H1 (cell line): ENCODE results near the gene TRAPPC12. TPM values are rescaled to one million over a fixed set of nuclear protein-coding genes. Genes with fewer than 3 reads are reported as not detected.

Experiments used
- EGR1 ChIP-seq: IDR thresholded peaks from 2 replicates; pipeline ENCODE4 v1.6.1; 2011; ENCODE audit warnings: low read depth, low read length, borderline replicate concordance
- RAD21 ChIP-seq, 2 experiments: IDR thresholded peaks in 1 of 2; conservative IDR thresholded peaks in 1 of 2; 2 replicates each; pipeline ENCODE4 v1.6.1; 2011; ENCODE audit warnings: low read depth in 2 of 2, low read length in 2 of 2, improper control_type of control experiment in 1 of 2, inconsistent platforms in 1 of 2, mild to moderate bottlenecking in 1 of 2, moderate library complexity in 1 of 2
- polyA plus RNA-seq, 7 experiments: library from polyadenylated mRNA; depleted of rRNA in 3 of 7; stranded (reverse) in 5 of 7; unstranded in 2 of 7; fragments of >200 nt in 5 of 7; fragments of 200-250 nt in 2 of 7; gene quantifications; 1 replicate in 5 of 7; 2 replicates in 1 of 7; 4 replicates in 1 of 7; pipeline versions ENCODE4 v1.2.1 to v1.2.3, GENCODE V29; 2011 to 2013; ENCODE audit warnings: missing spikeins in 2 of 7, mixed read lengths in 2 of 7
- total RNA-seq: library from RNA; stranded (reverse); fragmentation: NEBNext Ultra II Directional; extraction: Animal tissue kit (Norgen Biotek cat#: 25700); gene quantifications from 2 replicates; pipeline ENCODE4 v1.2.1, GENCODE V29; 2021

TRAPPC12 gene
- total and polyA plus RNA-seq, 2 of the 8 experiments (the other 6 are each of a cell fraction or from before 2014, with no cell fraction given) = 35.0 to 67.3 TPM

DNA sequence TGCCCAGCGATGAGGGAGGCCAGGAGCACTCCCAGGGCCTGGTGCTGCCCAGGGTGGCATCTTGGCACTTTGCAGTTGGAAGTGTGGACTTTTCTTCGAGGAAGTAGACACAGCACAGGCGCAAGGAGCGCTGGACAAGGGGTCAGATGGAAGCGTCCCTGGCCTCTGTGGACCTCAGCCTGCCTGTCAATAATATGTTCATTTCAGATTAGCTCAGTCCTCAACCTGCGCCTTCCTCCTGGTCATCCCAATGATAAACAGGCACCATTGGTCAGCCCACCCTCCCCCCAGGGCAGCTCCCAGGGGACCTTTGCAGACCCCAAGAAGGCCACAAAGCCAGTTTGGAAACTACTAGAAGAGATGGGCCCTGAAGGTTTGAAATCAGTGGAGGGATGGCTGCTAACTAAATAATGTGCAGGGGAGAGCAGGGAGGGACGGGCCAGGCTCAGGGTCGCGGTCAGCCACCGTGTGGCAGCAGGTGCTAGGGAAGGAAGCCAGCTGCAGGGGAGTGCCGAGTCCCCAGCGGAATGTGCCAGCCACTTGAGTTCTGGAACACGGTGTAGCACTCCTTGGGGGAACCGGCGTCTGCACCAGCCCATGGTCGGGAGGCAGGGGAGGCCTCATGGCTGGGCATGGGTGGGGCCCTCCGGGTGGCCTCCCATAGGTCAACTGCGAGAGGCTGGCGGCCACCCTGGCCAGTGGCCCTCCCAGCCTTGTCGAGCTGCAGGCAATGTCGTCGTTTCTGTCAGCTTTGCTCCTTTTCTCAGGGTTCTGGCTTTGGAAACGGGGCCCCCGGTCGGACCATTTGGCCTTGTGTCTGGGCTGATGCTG lies 79.9 kb downstream of the TRAPPC12 start (continued):
- peak; percentile 32 to 42; a peak in 2 of 4 replicates for TF ChIP-seq RAD21 (IDR thresholded peaks at IDR 0.05 in 1 of 2, conservative IDR thresholded peaks at IDR 0.05 in 1 of 2; ENCODE audit: low read depth in 2 of 2, low read length in 2 of 2)
- no peak for TF ChIP-seq EGR1
